Measurements from ENCODE around the gene PLXDC2. TPM values are rescaled to one million over a fixed set of nuclear protein-coding genes. Genes with fewer than 3 reads are reported as not detected.

Gene PLXDC2
- total RNA-seq, 1 experiment from 2014 or later: 38.7 TPM

DNA sequence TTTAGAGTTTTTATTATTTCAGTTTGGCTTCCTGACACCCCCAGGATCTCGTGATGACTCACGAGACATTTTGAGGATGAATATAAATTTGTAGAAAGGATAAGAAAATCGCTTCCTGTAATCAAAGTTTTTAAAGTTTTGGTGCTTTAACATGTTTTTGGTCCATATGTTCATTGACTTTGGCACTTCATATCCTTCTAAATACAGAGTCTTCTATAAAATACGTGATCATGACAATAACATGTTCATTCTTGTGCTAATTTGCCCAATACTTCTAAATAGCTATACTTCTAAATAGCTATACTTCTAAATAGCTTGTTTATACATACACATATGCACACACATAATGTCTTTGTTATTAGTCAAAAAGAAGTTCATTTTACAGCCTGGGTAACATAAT lies 341.9 kb downstream of the PLXDC2 start:
- Histone ChIP-seq H3K4ac (ENCODE audit: low read depth, low read length) (no peak overlapping the region), H3K4me1 (ENCODE audit: insufficient read depth, low read length) (no peaks in the 10 kb centered on the region; the same call in 1 of the 2 replicates), H2AK5ac (ENCODE audit: insufficient read length, low read length) (no peak overlapping the region), H3K14ac (ENCODE audit: insufficient read depth, low read length) (no peak overlapping the region), H2BK5ac (ENCODE audit: insufficient read length, low read length) (no peak overlapping the region), H2BK15ac (ENCODE audit: low read depth, low read length) (no peak overlapping the region), H3K23ac (ENCODE audit: insufficient read length, low read depth, low read length) (no peak overlapping the region), H3K27me3 (ENCODE audit: insufficient read depth, low read length) (no peaks in the 10 kb centered on the region), H4K91ac (ENCODE audit: insufficient read length, low read depth, low read length) (no peak overlapping the region), H2AFZ (ENCODE audit: low read length) (no peak overlapping the region), H3K9me3 (ENCODE audit: control insufficient read depth, low read depth, low read length) (no peaks in the 10 kb centered on the region), H2BK12ac (ENCODE audit: insufficient read length, low read depth, low read length) (no peak overlapping the region), H3K79me2 (ENCODE audit: insufficient read depth, low read length) (no peaks in the 10 kb centered on the region), H2BK20ac (ENCODE audit: low read depth, low read length, poor library complexity, severe bottlenecking) (no peak overlapping the region), H4K8ac (replicated peaks; ENCODE audit: insufficient read length, low read depth, low read length) (no peak overlapping the region), H3K27ac (ENCODE audit: insufficient read length, low read depth, low read length) (no peak overlapping the region), H4K20me1 (ENCODE audit: control insufficient read depth, insufficient read depth, insufficient read length) (no peaks in the 10 kb centered on the region), H3K9ac (ENCODE audit: extremely low read depth, insufficient read length, low read length) (no peak overlapping the region), H3K23me2 (ENCODE audit: insufficient read length, low read depth, low read length, poor library complexity, severe bottlenecking) (no peaks in the 10 kb centered on the region), H2BK120ac (ENCODE audit: low read depth, low read length, poor library complexity, severe bottlenecking) (no peak overlapping the region), H3K18ac (ENCODE audit: insufficient read length, low read depth, low read length) (no peak overlapping the region), H3T11ph (ENCODE audit: low read length) (no peak overlapping the region), H3K79me1 (ENCODE audit: insufficient read depth, low read depth, low read length, poor library complexity, severe bottlenecking) (no peaks in the 10 kb centered on the region), H3K4me2 (ENCODE audit: insufficient read depth, insufficient read length, low read length) (no peak overlapping the region), H4K5ac (ENCODE audit: insufficient read length, low read depth, low read length) (no peak overlapping the region), H3K56ac (ENCODE audit: insufficient read length, low read depth, low read length) (no peak overlapping the region)
- Mint-ChIP-seq H3K4me1 (peaks cover 2 to 7% of the 10 kb centered on the region in 2 experiments), H3K27ac (peak overlapping the region in 1 of 3 experiments; percentile 74; a peak in 2 of 7 replicates), H3K4me3 (no peak overlapping the region), H3K27me3 (ENCODE audit: low read depth) (no peaks in the 10 kb centered on the region), H3K9me3 (no peaks in the 10 kb centered on the region; a peak in 1 of 5 replicates), H3K36me3 (ENCODE audit: insufficient read depth in 1 of 3, low read depth in 3 of 3) (no peaks in the 10 kb centered on the region; a peak in 2 of 7 replicates)
- no CpG with 5 or more reads among the region's 4 CpGs for whole genome bisulfite sequencing (ENCODE audit: extremely low coverage, insufficient read length, low lambda C conversion rate)
- no peak for DNase-seq
- TF ChIP-seq, protein P1, sequence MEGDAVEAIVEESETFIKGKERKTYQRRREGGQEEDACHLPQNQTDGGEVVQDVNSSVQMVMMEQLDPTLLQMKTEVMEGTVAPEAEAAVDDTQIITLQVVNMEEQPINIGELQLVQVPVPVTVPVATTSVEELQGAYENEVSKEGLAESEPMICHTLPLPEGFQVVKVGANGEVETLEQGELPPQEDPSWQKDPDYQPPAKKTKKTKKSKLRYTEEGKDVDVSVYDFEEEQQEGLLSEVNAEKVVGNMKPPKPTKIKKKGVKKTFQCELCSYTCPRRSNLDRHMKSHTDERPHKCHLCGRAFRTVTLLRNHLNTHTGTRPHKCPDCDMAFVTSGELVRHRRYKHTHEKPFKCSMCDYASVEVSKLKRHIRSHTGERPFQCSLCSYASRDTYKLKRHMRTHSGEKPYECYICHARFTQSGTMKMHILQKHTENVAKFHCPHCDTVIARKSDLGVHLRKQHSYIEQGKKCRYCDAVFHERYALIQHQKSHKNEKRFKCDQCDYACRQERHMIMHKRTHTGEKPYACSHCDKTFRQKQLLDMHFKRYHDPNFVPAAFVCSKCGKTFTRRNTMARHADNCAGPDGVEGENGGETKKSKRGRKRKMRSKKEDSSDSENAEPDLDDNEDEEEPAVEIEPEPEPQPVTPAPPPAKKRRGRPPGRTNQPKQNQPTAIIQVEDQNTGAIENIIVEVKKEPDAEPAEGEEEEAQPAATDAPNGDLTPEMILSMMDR (conservative IDR thresholded peaks at IDR 0.05): no peak

Measured in H9 (cell line).